ENCODE results near the gene SEMA3D.

The SEMA3D gene

GRCh38 chr7:85125176-85125575 lies 61.7 kb downstream of the SEMA3D start:
- TF ChIP-seq CTCF (IDR thresholded peaks at IDR 0.05; ENCODE audit: borderline replicate concordance, control extremely low read depth, extremely low read depth, insufficient read depth, missing control alignments), result no peak
- no peak for DNase-seq (ENCODE audit: low spot score)
- in situ Hi-C loops (cut with MboI; ENCODE audit: low sequenced_read_pairs, unreplicated experiment), result no loop called here

- no peak for TF ChIP-seq CTCF (IDR thresholded peaks at IDR 0.05; ENCODE audit: borderline replicate concordance, control extremely low read depth, extremely low read depth, insufficient read depth, missing control alignments)
- in situ Hi-C loops (cut with MboI; ENCODE audit: low sequenced_read_pairs, unreplicated experiment), result no loop called here
- no peak for DNase-seq (ENCODE audit: low spot score)
Measured at GRCh38 chr7:85119934-85120333, 66.9 kb downstream of the SEMA3D start.

DNA sequence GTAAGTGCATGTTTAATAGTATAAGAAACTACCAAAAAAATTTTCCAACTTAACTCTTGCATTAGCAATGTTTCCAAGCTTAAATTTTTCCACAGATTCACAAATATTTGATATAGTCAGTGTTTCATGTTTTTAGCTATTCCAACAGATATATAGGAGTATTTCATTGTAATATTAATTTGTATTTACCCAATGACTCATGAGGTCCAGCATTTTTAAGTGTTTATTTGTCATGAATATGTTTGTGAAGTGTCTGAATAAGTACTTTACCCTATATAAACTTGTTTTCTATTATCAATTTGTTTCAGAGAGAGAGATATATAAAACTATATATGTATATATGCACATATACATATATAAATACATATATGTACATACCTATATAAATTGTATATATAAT lies 71.0 kb downstream of the SEMA3D start:
- DNase-seq (ENCODE audit: low spot score), result no peak
- TF ChIP-seq CTCF (IDR thresholded peaks at IDR 0.05; ENCODE audit: borderline replicate concordance, control extremely low read depth, extremely low read depth, insufficient read depth, missing control alignments), result no peak
- in situ Hi-C loops (cut with MboI; ENCODE audit: low sequenced_read_pairs, unreplicated experiment), result no loop called here

DNA sequence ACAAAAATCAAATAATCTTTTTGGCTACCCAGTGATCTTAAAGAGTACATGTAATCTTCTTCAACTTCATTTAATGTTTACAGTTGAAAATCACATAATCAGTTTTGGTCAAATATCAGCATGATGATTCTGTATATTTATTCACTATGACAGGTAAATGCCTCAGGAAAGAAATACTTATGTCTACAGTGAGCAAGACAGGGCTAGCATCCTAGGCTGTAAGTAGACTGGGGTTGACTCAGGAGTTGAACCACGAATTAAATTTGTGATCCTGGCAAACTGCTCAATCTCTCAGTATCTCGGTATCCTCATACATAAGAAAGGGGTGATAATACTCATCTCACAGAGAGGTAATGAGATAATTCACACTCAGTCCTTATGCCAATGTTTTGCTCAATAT lies 71.8 kb downstream of the SEMA3D start:
- no peak for DNase-seq (ENCODE audit: low spot score)
- in situ Hi-C loops (cut with MboI; ENCODE audit: low sequenced_read_pairs, unreplicated experiment), result no loop called here
- no peak for TF ChIP-seq CTCF (IDR thresholded peaks at IDR 0.05; ENCODE audit: borderline replicate concordance, control extremely low read depth, extremely low read depth, insufficient read depth, missing control alignments)

- in situ Hi-C loops (cut with MboI; ENCODE audit: low sequenced_read_pairs, unreplicated experiment), result no loop called here
- no peak for TF ChIP-seq CTCF (IDR thresholded peaks at IDR 0.05; ENCODE audit: borderline replicate concordance, control extremely low read depth, extremely low read depth, insufficient read depth, missing control alignments)
- no peak for DNase-seq (ENCODE audit: low spot score)
Measured at GRCh38 chr7:85114342-85114741, 72.5 kb downstream of the SEMA3D start.

DNA sequence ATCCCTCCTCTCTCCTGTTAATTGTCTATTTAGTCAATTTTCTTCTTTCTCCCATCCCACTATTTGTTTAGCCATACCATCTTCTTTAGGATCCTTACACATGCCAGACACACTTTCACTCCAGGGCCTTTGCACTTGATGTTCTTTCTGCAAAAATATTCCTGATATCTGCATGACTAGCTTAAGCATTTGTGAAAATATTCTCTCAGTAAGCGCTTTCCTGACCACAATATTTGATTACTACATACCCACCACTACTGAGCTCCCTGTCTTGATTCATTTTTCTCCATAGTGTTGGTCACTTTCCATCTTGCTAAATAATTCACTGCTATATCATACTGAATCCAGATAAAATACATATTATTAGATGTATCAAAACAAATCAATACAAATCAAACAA lies 75.1 kb downstream of the SEMA3D start:
- in situ Hi-C loops (cut with MboI; ENCODE audit: low sequenced_read_pairs, unreplicated experiment), result no loop called here
- no peak for DNase-seq (ENCODE audit: low spot score)
- no peak for TF ChIP-seq CTCF (IDR thresholded peaks at IDR 0.05; ENCODE audit: borderline replicate concordance, control extremely low read depth, extremely low read depth, insufficient read depth, missing control alignments)

DNA sequence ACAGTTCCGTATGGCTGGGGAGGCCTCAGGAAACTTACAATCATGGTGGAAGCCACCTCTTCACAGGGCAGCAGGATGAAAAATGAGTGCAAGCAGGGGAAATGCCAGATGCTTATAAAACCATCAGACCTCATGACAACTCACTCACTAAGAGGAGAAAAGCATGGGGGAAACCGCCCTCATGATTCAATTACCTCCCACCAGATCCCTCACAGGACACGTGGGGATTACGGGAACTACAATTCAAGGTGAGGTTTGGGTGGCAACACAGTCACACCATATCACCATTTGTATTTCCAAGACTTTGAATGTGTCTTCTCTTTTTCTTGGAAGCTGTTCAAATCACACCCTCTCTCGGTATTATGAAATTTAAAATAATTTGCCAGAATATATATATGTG lies 80.1 kb downstream of the SEMA3D start:
- DNase-seq (ENCODE audit: low spot score), result no peak
- no peak for TF ChIP-seq CTCF (IDR thresholded peaks at IDR 0.05; ENCODE audit: borderline replicate concordance, control extremely low read depth, extremely low read depth, insufficient read depth, missing control alignments)
- in situ Hi-C loops (cut with MboI; ENCODE audit: low sequenced_read_pairs, unreplicated experiment), result no loop called here

Measured in GM13976 (cell line).